Suppressor macrophage treated with lipopolysaccharide for 1 hour (primary cell): ENCODE data around the gene LAMA4.
A peak's percentile ranks its signal among the peaks of the same experiment; 100 is the strongest.

Source experiments
- DNase-seq, 3 donors: peaks; one replicate each; pipeline ENCODE4 v3.0.0-alpha.2; 2020 to 2022

LAMA4 gene

DNA sequence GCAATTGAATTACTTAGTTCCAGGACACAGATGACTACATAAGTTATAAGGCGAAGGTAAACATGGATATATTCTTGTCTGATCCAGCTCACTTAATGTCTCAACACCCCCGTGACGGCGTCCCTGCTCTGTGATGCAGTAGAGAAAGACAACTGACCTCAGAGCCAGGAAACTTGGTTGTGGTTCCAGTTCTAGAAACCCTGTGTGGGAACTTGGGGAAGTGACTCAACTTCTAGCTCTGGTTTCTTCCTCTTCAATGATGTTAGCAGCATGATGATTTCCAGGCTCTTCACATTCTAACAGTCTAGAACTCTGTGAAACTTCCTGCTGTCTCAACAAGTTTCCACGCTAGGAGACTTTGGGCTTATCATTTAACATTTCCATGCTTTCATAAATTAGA lies 18.4 kb downstream of the LAMA4 start:
- DNase-seq = peak; percentile 90 to 96 (median 94)

DNA sequence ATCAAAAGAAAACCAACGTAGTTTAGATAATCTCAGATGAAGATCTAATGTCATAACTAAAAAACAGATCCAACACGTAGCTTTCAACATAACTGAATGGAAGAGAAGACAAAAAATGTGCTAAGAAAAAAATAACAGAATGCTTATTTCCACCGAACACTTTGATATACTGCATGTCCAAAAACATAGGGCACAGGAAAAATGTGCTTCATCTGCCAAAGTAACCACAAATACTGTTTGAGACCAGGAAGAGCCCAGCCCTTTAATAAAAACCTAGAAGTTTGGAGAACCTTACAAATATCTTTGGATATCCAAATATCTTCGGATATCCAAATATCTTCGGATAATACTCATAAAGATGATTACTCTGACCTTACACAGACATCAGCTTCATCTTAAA lies 19.8 kb downstream of the LAMA4 start:
- DNase-seq = no peak

DNA sequence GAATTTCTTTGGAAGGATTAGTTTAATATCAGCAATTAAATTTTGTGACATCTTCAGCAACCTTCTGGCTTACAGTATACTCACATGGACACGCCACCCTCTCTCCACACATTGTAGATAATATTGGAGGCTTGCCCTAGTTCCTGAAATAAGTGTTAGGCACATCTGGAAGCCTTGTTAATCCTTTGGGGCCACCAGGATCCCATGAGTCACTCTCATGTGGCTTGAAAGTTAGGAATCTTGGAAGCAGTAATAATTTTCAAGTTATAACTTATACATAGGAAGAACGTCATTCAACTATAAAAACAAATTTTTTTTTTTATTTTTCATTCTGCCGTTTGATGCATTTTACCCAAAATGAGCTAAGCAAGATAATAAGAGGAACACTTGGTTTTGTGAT lies 20.5 kb downstream of the LAMA4 start:
- no peak for DNase-seq

DNA sequence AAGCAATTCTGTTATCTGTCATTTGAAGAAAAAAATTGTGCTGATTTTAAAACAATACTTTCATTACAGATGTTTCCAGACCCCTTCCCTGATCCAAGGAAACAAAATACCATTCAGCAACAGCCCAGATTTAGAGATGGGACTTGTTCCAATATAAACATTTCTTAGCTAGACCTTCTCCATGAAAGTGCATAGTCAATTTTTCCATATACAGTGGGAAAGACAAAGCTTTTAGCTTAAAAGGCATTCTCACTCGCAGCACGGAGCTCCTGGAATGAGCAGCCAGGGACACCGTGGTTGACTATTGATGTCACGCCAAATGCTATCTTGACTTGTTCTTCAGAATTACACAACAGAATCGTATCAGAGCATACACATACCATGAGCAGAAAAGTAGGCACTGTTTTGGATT lies 21.5 kb downstream of the LAMA4 start:
- no peak for DNase-seq

DNA sequence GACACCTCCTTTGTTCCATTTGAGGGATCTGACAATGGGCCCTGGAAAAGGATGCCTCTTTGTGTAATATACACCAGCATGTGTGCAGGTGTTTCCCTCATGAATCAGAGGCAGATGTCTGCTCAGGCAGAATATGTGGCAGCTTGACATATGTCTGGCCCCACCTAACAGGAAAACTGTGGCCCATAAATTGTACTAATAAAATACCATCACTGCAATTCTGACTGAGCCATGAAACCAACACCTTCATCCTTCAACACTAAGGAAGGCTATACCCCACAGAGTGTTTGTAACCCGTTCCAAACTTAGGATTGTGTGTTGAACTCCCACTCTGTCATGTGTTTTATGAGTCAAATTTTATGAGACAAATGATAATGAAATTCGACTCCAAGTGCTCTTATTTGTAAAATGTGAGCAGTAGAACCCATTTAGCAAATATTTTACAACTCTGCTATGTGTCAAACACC lies 22.7 kb downstream of the LAMA4 start:
- no peak for DNase-seq

DNA sequence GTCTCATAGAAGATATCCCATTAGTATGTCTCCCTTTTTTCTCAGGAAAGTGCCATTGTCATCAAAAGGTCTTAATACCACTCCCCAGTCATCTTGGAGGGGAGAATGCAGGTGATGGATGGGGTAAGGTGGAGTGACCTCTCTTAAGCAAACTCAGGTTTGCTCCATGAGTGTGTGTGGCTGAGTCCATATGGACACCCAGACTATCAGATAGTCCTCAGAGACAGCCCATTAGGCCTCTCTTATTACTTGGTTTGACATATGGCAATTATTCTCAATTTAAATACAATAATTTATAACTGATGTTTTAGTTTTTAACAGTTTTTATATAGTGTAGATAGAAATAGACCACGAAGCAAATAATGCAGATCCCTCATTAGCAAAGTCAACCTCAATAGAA lies 23.2 kb downstream of the LAMA4 start:
- no peak for DNase-seq

DNA sequence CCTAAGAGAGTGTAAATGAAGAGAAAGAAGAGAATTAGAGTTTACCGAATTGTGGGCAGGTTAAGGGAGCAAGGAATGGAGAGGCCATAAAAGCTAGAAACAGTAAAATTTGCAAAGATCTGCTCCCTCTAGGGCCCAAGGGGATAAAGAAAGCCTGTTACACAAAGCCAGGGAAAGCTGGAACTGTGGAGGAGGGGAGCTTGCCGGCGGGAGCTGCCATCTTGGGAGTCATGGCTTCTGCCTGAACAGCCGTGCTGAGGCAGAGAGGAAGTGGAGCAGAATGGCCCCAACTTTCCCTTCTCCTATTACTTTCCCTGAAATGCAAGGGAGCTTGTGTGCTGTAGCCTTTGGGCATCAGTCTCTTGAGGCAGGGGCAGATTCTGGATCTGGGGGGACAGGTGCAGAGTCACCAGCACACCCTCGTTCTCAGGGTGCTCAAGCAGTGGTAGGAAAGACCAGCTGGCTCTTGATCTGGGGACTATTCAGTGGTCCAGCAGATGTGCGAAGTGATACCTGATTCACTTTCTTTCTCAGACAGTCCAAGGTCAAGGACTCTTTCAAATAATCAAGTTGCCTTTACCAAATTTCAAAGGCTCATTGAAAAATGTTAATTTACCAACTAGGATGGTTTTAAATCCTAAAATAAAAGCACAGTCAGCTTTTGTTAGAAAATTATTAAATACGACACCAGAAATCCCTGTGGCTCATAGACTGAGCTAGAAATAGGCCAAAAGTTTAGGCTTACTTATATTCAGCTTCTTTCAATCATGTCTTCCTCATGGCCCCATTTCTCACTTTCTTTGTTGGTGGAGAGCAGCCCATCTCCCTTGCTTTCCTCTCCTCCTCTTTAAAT lies 25.7 kb downstream of the LAMA4 start:
- no peak for DNase-seq

DNA sequence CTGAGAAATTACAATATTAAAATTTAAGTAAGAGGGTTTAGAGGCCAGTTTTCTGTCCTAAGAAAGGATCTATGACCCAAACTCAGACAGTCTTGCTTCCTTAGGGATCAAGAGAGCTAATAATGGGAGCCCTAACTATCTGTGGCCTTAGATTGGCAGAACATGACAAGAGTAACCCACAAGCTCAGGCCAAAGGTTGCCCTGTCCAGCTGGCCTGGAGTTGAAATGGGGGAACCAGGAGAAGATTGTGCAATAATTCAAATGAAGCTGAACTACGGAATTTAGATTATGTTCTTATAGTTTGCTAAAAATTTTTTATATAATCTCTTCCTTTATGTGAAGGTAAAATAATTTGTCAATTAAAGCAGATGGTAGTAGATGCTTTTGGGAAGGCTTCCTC lies 26.4 kb downstream of the LAMA4 start:
- DNase-seq = no peak

DNA sequence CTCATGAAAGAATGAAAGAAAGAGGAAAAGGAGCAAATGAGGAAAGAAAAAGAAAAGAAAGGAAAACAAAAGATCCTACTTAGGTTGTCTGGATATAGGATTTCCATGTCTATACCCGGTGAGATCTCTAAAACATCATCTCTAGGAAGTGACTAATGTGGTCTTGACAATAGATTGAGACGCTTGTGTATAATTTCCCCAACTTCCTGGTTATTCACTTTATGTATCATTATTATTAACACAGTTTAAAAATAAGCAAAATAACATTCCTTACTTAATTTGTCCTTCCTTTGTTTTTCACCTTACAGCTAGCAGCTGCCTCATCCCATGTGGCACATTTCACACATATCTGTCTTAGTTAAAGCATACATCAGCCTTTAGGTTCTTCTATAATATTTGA lies 27.0 kb downstream of the LAMA4 start:
- no peak for DNase-seq

DNA sequence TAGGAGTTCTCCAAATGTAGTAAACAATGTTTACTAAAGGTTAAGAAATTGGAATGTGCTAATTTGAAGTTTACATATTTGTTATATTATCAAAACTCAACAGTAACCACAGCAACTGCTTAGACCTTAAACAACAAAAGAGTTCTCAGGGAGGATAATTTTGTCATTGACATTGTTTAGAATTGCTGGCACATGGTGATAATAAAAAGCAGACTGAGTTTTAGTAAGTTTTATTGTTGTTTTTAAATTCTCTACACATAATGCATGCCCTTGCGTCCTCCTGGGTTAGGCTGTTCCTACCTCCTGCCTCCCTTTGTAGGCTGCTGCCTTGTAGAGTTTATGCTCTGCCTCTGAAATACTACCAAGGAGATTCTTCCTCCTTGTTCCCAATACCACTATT lies 28.7 kb downstream of the LAMA4 start:
- DNase-seq = no peak

DNA sequence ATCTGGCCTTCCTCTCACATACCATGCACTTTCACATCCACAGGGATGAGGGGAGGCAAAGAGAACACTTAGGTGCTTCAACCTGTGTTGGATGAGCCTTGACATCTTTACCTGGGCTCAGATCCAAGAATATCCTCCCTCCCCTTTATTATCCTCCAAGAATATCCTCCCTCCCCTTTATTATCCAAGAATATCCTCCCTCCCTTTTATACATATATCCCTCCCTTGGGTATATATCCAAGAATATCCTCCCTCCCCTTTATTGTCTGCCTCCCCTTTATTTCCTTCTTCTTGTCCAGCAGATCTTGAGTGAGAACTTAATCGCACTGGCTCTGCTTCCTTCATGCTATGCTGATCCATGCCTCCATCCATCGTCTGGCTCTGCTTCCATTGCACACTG lies 30.3 kb downstream of the LAMA4 start:
- DNase-seq = no peak

DNA sequence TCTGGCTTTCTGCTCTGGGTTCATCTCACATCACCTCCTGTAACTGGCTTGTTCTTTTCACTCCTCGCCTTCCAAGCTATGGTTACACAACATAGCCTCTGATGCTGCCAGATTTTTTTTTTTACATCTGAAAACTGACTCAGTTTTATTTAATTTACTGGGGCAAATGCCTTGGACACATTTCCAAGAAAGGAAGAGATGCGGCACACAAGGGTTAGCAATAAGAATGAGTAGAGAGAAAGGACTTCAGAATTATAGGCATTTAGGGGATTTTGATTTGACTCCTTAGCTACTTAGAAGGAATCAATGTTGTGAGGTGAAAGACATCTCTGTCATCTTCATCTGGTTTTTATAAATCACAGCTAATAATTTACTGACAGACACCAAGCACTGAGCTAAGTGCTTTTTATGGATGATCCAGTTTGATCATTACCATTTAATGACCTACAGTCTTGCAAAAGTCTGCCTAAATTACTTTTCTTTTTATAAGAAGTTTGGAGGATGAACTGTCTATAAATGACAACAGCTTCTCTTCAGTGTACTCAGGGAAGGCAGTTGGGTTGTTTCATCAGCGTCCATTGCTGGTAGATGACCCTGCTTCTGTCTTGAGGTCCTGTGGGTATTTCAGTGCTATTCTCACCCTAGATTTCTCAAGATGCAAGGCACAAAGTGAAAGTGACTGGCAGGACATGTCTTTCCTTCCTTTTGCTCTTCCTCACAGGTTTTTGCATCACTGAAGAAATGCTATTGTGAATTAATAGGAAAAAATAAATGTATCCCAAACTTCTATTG lies 31.1 kb downstream of the LAMA4 start:
- DNase-seq = no peak

DNA sequence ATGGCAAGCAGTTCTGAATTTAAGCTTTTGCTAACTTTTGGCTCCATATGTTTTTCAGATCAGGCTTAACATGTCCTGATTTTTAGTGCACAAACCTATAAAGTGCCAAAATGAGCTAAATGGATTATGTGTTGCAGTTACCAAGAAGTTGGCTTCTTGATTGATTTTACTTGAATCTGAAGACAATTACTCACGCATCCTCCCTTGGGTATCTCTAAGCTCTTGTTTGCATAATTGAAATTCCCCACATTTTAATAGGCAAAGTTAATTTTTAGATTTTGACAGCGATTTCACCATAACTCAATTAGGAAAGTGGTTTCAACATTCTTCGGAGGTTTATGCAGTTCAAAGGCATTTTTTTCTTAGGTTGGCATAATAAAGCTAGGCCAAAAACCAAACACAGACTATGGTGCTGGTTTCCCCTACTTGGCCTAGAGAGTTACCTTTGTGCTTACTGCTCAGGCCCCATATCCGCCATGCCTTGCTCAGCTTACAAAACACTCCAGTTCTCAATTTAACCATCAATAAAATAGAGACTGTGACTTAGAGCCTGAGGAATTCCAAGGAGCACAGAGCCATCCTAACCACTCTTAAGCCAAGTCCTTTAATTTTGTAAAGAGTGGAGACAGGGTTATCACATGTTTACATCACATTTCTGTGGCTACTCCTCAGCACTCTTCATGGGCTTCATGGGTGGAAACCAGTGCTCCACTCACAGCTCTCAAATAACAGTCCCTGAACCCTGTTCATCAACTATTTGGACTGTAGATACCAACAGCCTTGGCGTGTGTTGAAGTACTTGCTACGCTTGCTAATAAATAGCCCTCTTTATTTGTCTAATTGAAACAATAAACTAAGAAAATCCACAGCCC lies 32.1 kb downstream of the LAMA4 start:
- DNase-seq = no peak

DNA sequence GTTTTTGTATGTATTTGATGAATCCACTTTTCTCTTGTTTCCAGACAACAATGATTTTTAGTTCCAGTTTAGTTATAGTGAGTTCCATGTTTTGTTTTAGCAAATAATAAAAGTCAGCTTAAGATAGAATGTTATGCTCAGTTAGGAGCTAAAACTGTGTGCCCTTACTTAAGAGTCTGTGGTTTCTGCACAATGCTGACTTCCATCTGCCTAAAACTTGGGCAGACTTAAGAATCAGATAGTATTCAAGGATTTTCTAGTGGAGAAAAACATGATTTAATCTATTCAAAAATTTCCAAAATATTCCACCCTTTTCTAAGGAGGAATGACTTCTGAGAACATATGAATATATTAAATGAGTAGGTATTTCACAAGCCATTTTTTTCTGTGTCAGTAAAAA lies 32.8 kb downstream of the LAMA4 start:
- DNase-seq = no peak

DNA sequence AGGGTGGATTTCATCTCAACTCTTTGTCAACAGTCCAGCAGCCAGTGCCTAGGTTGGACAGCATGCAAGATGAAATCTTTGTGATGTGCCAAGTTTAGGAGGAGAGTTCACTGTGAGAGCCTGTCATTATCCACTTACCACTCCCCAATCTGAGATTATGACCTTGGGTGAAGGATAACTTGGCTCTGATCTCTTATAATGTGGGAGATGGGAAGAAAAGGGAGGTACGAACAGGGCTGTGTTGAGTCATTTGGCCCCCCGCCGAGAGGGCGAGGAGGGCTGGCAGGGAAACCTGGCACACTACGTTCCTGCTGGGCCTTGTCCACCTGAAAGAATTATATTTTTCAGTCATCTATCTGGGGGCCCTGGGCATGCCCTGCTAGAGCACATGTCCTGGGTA lies 35.8 kb downstream of the LAMA4 start:
- DNase-seq = no peak

DNA sequence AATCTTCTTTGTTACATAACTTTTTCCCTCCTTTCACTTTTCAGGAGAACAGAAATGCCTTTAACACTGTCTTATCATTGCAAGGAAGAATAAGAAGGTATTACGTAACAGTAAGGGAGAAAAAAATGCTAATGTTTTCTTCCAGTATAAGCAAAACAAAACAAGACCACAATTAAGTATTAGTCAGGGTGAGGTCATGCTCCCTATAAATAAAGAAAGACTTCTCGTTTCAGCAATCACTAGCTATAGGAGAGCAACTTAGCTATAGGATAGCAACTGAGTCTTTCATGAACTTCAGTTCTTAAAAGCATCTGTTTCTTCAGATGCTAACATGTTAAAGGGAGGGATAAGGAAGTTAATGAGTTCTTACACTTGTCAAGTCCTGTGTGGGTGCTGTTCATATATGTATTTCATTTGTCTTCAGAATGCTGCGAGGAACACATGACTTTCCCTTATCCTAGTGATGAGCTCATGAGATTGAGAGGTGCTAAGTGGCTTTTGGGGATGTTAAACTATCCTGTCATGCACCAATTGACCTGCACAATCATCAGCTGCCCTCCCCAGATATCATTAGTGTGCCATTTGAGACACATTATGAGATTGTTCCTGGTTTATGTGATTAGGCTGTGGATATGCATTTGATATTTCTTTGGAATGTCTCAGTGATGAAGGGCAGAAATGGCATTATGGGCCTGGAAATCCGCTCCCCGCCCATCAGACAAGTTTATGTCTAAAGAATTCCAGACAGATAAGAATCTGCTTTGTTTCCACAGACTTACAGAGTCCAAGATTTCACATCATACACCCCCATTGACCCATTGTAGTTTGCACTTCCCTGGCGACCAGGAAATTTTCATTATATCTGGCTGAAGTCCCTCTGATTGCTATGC lies 37.5 kb downstream of the LAMA4 start:
- DNase-seq = peak; percentile 57 to 85 (median 81)

DNA sequence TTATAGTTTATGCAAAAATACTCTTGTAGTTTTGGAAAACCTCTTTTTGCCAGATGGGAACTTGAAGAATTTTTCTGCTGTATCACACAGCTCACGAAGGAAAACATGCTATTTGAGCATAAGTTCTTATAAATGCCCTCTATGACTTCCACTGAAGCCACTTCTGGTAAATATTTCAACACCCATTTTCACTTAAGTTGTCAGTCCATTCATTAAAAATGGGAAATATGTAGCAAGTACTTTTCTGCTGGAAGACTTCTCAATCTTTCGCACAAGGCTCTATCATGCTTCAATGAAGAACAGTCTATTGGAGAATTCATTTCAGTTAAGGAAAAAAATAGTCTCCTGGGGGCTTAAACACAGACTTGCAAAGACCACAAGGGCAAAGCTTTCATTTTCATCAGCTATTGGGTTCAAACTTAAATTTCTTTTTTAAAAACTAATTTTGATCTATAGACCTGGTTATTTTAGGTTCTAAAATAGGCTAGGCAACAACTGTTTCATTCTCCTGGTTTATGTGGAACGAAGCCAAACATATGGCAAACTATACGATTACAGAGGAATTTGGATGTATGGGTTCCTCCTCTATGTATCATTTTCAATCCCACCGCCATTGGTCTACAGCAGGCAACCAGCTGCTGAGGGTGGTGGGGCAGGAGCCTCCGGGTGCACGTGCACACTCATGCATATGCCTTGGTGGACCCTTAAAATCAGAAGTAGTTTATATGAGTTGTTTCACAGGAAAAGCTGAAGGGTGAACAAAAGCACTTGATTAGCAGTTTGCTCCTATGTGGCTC lies 38.7 kb downstream of the LAMA4 start:
- peak in 2 of 3 donors; percentile 12 to 23 for DNase-seq

DNA sequence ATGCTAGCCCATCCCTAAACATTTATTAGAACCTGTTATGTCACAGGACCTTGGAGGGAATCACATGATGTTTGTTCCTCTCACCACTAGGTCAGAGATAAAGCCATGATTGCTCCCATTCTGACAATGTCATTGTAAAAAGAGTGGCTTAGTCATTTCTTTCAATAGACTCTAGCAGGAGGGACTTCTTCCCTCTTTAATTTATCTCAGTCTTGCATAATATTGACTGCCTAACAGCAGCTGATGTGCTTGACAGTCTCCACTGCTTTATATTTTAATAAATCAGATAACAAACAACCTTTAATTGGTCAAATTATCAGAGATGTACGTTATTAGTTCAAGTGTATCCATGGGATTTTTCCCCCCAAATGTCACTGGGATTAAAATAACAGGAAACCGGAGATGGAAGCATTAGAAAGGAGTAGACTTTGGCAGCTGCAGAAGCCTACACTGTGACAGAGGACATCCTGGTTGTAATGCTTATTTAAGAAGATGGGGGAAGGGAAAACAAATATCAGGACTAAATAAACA lies 39.6 kb downstream of the LAMA4 start:
- peak; percentile 57 to 80 (median 78) for DNase-seq

DNA sequence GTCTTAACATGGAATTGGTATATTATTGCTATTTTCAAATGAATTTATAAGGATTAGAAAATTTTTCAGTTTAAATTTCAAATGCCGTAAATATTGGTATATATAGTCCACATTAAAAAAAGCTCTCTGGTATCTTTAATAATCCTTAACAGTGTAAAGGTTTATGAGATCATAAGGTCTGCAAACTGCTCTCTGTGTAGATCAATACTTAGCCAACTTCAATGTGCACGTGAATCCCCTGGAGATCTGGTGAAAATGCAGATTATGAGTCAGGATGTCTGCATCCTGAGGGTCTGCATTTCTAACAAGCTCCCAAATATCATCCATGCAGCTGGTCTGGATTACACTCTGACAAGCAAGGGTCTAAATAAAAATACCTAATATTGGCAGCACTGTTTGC lies 43.5 kb downstream of the LAMA4 start:
- no peak for DNase-seq

DNA sequence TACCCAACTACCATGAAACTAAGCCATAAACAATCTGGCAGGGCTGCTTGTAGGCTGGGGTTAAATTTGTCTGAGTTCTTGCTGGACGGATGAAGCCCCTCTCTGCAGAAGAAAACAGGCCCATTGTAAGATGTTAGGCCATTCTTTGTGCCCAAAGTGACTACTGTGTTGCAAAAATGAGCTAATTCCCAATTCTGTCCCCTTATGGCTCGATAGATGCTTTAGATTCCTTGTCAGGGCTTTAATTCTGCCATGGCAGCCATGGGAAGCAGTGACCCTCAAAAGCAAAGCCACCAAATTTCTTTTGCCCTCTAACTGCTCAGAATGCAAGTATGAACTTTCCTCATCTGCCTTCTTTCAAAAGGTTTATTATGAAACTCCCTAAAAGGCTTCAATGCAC lies 45.2 kb downstream of the LAMA4 start:
- no peak for DNase-seq

DNA sequence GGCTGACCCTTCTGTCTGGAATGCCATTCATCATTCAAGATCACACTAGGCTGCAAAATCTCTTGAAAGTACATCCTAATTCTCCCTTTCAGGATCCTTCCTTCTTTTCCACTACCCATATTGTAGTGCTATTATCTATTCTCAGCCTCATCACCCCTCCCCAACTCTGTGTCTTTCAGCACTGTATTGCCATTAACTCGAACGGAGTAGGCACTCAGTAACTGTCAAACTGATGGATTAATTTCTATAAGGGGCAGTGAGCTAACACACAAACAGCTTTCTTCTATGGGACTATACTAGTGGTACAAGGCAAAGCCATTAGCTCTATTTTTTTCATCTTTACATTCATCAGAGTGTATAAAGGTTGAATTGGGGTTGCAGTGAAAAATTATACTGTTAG lies 46.6 kb downstream of the LAMA4 start:
- no peak for DNase-seq
